ENCODE data around the gene DTHD1. TPM values are rescaled to one million over a fixed set of nuclear protein-coding genes. Genes with fewer than 3 reads are reported as not detected.

The DTHD1 gene
- total RNA-seq, 1 donor from 2014 or later = 0.55 TPM

DNA sequence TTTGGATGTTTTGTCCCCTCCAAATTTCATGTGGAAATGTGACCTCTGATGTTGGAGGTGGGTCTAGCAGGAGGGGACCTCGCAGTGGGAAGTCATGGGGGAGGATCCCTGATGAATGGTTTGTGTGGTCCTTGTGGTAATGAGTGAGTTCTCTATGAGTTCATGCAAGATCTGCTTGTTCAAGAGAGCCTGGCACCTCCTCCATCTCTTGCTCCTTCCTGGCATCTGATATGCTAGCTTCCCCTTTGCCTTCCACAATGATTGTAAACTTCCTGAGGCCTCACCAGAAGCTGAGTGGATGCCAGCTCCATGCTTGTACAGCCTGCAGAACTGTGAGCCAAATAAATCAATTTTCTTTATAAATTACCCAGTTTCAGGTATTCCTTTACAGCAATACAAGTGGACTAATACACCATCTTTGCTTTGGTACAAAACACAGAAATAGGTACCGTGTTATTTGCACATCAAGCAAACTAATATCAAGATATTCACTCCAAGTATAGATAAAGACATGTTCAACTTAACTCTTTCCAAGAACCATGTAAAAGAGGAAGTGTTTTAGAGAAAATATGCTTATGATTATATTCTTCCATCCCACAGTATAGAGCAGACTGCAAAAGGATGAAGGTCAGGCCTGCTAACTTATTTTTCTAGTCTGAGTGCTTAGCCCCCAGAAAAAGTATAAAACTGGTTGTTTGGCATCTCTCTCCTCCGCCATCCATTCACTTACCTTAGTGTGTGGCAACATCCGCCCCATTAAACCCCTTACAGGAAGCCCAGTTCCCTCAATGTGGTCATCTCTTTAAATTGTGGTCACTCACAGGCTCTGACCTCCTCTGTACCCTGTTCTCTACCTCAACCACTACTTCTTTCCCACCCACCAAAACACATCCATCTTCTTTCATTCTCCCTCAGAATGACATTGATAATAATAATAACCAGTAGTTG lies 43.8 kb upstream of the DTHD1 start:
- no peak for DNase-seq
- ATAC-seq = peak; percentile 36
- H3K4me1 ChIP-seq = peaks cover 6% of the 10 kb centered on the region
- TF ChIP-seq, protein P1, sequence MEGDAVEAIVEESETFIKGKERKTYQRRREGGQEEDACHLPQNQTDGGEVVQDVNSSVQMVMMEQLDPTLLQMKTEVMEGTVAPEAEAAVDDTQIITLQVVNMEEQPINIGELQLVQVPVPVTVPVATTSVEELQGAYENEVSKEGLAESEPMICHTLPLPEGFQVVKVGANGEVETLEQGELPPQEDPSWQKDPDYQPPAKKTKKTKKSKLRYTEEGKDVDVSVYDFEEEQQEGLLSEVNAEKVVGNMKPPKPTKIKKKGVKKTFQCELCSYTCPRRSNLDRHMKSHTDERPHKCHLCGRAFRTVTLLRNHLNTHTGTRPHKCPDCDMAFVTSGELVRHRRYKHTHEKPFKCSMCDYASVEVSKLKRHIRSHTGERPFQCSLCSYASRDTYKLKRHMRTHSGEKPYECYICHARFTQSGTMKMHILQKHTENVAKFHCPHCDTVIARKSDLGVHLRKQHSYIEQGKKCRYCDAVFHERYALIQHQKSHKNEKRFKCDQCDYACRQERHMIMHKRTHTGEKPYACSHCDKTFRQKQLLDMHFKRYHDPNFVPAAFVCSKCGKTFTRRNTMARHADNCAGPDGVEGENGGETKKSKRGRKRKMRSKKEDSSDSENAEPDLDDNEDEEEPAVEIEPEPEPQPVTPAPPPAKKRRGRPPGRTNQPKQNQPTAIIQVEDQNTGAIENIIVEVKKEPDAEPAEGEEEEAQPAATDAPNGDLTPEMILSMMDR (IDR thresholded peaks at IDR 0.05) = no peak
- H3K27me3 ChIP-seq = no peaks in the 10 kb centered on the region
- no peaks in the 10 kb centered on the region for H3K9me3 ChIP-seq
- H3K36me3 ChIP-seq = no peaks in the 10 kb centered on the region
- intact Hi-C loops (cut with DNase I) = no loop called here
- H3K4me3 ChIP-seq = no peak overlapping the region
- no peak overlapping the region for H3K27ac ChIP-seq

DNA sequence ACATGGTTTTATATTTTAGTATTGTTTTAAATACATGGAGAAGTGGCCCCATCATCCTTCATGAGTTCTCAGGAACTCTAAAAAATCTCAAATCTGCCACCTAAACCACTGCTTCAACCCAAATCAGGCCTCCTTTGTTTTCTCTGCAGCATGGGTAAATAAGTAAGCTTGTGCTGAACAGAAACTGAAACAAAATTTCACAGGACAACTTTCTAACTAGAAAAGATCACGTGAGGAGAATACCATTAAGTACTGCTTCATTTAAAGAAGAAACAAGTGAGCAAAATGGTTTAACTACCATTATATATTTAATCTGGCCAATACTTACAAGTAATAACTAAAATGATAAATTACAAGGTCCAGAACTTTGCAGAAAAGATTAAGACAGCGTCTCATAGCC lies 39.6 kb upstream of the DTHD1 start:
- Histone ChIP-seq H3K4me1 (peaks cover 6% of the 10 kb centered on the region), H3K27me3 (no peaks in the 10 kb centered on the region), H3K9me3 (no peaks in the 10 kb centered on the region), H3K36me3 (no peaks in the 10 kb centered on the region), H3K27ac (no peak overlapping the region), H3K4me3 (peak overlapping the region; percentile 69)
- ATAC-seq = no peak
- TF ChIP-seq, protein P1 (IDR thresholded peaks at IDR 0.05) = no peak
- DNase-seq = no peak
- intact Hi-C loops (cut with DNase I) = no loop called here

DNA sequence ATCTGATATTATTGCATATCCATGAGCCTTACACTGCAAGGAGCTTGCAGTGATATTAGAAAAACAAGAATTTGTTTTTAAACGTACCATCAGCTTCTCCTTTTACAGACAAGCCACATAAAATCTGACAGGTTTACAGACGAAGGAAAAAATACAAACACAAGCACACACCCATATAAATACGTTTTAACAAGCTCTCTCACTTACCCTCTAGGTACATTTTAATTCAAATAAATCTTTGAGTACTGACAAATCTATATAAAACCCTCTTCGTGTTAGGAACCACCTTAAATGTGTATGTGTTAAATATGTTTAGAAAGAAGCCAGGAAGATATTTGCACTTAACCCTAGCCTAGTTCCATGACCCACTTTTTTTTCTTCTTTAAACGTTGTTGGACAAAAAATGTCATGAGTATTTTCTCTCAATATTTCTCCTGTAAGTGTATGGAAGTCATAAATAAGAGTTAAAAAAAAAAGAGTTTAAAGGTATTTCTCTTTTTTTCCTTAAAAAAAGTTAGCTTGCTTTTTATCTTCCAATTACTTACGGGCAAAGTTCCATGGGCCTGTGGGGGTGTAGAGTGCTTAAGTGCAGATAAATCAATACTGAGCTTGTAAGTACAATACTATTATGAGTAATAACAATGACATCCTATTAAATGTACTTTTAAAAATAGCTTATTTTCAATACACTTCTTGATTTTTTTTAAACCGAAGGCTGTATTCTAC lies 38.6 kb upstream of the DTHD1 start:
- peak overlapping the region; percentile 69 for H3K4me3 ChIP-seq
- H3K36me3 ChIP-seq = no peaks in the 10 kb centered on the region
- intact Hi-C loops (cut with DNase I) = no loop called here
- TF ChIP-seq, protein P1 (IDR thresholded peaks at IDR 0.05) = no peak
- ATAC-seq (no peak), DNase-seq (no peak)
- H3K9me3 ChIP-seq = no peaks in the 10 kb centered on the region
- no peaks in the 10 kb centered on the region for H3K27me3 ChIP-seq
- H3K27ac ChIP-seq = peak overlapping the region; percentile 90
- peaks cover 6% of the 10 kb centered on the region for H3K4me1 ChIP-seq

DNA sequence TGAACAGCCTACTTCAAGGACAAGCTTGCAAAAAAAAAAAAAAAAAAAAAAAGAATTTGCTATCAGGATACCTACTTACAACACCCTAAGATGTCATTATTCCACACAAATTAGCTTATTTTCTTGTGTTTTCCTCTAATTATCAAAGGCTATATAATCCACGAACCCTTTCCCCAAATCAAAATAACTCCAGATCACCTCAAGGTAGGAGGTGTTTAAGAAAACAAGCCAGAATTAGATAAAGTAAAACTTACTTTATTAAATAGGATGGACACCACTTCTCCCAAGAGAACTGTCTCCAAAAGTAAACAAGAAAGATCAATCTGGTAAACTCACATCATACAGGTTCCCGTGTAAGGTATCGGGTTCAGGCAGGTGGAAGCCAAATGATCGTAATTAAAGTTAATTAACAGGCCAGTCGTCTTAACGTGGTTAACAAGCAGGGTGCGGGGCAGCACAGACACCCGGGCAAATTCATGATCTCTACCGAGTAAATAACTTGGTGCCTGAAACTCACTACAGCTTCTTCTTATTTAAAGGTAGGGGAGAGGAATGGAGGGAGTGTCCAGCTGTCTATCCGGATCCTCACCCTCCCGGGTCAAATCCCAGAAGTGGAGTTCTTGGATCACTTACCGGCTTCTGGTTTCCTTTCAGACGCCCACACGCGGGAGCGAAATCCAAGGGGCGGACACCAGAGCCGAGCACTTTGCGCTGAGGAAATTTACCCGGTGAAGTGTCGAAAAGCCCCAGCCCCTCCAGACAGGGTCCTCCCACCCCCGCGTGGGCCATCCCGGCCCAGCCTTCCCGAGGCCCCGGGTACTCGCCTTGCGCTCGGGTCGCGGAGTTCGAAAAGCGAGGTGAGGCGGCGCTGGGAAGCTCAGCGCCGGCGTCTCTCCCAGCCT lies 37.8 kb upstream of the DTHD1 start:
- H3K4me3 ChIP-seq = peak overlapping the region; percentile 69
- ATAC-seq = peak; percentile 76
- peaks cover 6% of the 10 kb centered on the region for H3K4me1 ChIP-seq
- H3K9me3 ChIP-seq = no peaks in the 10 kb centered on the region
- no peaks in the 10 kb centered on the region for H3K27me3 ChIP-seq
- H3K36me3 ChIP-seq = no peaks in the 10 kb centered on the region
- H3K27ac ChIP-seq = peak overlapping the region; percentile 90
- peak; percentile 85 for DNase-seq
- TF ChIP-seq, protein P1 (IDR thresholded peaks at IDR 0.05) = no peak
- intact Hi-C loops (cut with DNase I) = no loop called here
